Ovary (tissue), 9 donors: ENCODE data around the gene AP3M1. TPM values are rescaled to one million over a fixed set of nuclear protein-coding genes. Genes with fewer than 3 reads are reported as not detected.
"Not testable (repeated sequence)": the region's sequence is repeated elsewhere in the genome, so short reads cannot be mapped to it uniquely, and the experiment has no call there.

Experiments used
- DNase-seq, 5 donors: peaks; one replicate each; pipeline ENCODE4 v3.0.0-alpha.2; 2019 to 2020
- H3K27ac ChIP-seq, 2 donors: fragments of 200-600 bp; one replicate each; pipeline versions ENCODE4 v1.5.1 to v1.8.0; 2019 to 2022
- H3K27me3 ChIP-seq: fragments of 200-600 bp; one replicate; pipeline ENCODE4 v1.8.0; 2022
- H3K36me3 ChIP-seq: fragments of 200-600 bp; sonication (generic); one replicate; pipeline ENCODE4 v1.5.1; 2019
- H3K4me1 ChIP-seq: one replicate; pipeline ENCODE4 v1.8.1; 2013; ENCODE audit warnings: mild to moderate bottlenecking, moderate library complexity; ENCODE audit not compliant: insufficient read depth
- H3K4me3 ChIP-seq: fragments of 200-600 bp; sonication (generic); one replicate; pipeline ENCODE4 v1.5.1; 2017
- H3K9me3 ChIP-seq, 2 donors: fragments of 200-600 bp in 1 of 2; sonication (generic) in 1 of 2; one replicate each; pipeline versions ENCODE4 v1.5.1 to v1.8.1; 2013 to 2019; ENCODE audit warnings: mild to moderate bottlenecking in 1 of 2, moderate library complexity in 1 of 2
- CTCF ChIP-seq, 3 donors: fragments of 450-650 bp in 2 of 3; fragments of 200-600 bp in 1 of 3; IDR thresholded peaks; one replicate each; pipeline versions ENCODE4 v1.5.1 to v1.8.0; 2016 to 2022; ENCODE audit warnings: antibody characterized with exemption in 3 of 3, mild to moderate bottlenecking in 1 of 3
- EP300 ChIP-seq: sonication (generic); formaldehyde crosslinking; IDR thresholded peaks from one replicate; pipeline ENCODE4 v1.6.1; 2017; ENCODE audit warnings: antibody characterized with exemption
- POLR2A ChIP-seq: fragments of 450-650 bp; IDR thresholded peaks from one replicate; pipeline ENCODE4 v1.6.1; 2017; ENCODE audit warnings: antibody characterized with exemption, mild to moderate bottlenecking, moderate library complexity
- WGBS, 3 donors: extraction: QIAGEN DNeasy Blood & Tissue Kit in 1 of 3; methylation state at CpG; one replicate each; pipeline versions ENCODE4 v1.1.5 to v1.1.7; 2013 to 2017; 5-methylcytosine and 5-hydroxymethylcytosine counted together
- intact Hi-C, 4 donors: fragments of 100-400 bp; cut with DNase I; formaldehyde crosslinking; loops; one replicate each; pipeline versions ENCODE4 v1.11.0 to v1.15.1; 2022 to 2023
- polyA plus RNA-seq, 2 donors: library from polyadenylated mRNA; stranded (reverse); fragments of 200-250 nt in 1 of 2; fragments of 350-450 nt in 1 of 2; fragmentation: Illumina TruSeq in 1 of 2; extraction: RNeasy Lipid Tissue Mini Kit (QIAGEN cat#74804) in 1 of 2; gene quantifications; one replicate each; pipeline ENCODE4 v1.2.3, GENCODE V29; 2013 to 2014
- total RNA-seq, 7 donors: library from RNA; depleted of rRNA in 2 of 7; stranded (reverse); fragments of >200 nt in 2 of 7; fragmentation: NEBNext Ultra II Directional in 3 of 7; extraction: Animal tissue kit (Norgen Biotek cat#: 25700) in 3 of 7; gene quantifications; one replicate each; pipeline versions ENCODE4 v1.1.0 to v1.2.4, GENCODE V29; 2016 to 2023
- donor health status: DM: no; HTN: no; CAD: no; lungs with moderate emphysema.
- donor health status: DM: no; HTN: no; CAD: no.
- donor health status: Bipolar disorder and iron deficiency.
- donor health status: DM: yes; HTN: yes; CAD: no.
- donor health status: DM: no; HTN: no; CAD: no.
- donor health status: DM: yes; HTN: yes; CAD: no.

Gene AP3M1
- total and polyA plus RNA-seq, 9 donors: 12.0 to 37.9 (median 29.6) TPM

GRCh38 chr10:74145133-74145532 lies 5.5 kb downstream of the AP3M1 start:
- no peaks in the 10 kb centered on the region for H3K36me3 ChIP-seq
- H3K4me1 ChIP-seq: peaks cover 1% of the 10 kb centered on the region
- 3 to 5% (median 3%) methylated on average over 2 of the region's 2 CpGs for WGBS, 3 donors
- no peaks in the 10 kb centered on the region for H3K9me3 ChIP-seq
- intact Hi-C loops: no loop called here
- H3K27ac ChIP-seq: peak overlapping the region in 1 of 2 donors; percentile 42
- no peaks in the 10 kb centered on the region for H3K27me3 ChIP-seq
- TF ChIP-seq EP300: no peak
- TF ChIP-seq POLR2A: no peak
- TF ChIP-seq CTCF (IDR thresholded peaks at IDR 0.05): no peak
- H3K4me3 ChIP-seq: no peak overlapping the region
- no peak for DNase-seq

- 75 to 81% (median 79%) methylated on average over 2 of the region's 2 CpGs for WGBS, 3 donors
- no peaks in the 10 kb centered on the region for H3K9me3 ChIP-seq
- intact Hi-C loops: no loop called here
- no peak overlapping the region for H3K27ac ChIP-seq
- no peak for TF ChIP-seq POLR2A
- TF ChIP-seq EP300: no peak
- TF ChIP-seq CTCF (IDR thresholded peaks at IDR 0.05): no peak
- H3K4me3 ChIP-seq: no peak overlapping the region
- no peaks in the 10 kb centered on the region for H3K36me3 ChIP-seq
- no peaks in the 10 kb centered on the region for H3K4me1 ChIP-seq
- H3K27me3 ChIP-seq: no peaks in the 10 kb centered on the region
- DNase-seq: no peak
These were observed 10.1 kb downstream of the AP3M1 start for GRCh38 chr10:74140553-74140952.

GRCh38 chr10:74139981-74140380 lies 10.6 kb downstream of the AP3M1 start:
- intact Hi-C loops: no loop called here
- no peak overlapping the region for H3K27ac ChIP-seq
- H3K36me3 ChIP-seq: no peaks in the 10 kb centered on the region

GRCh38 chr10:74138596-74138995 lies 12.0 kb downstream of the AP3M1 start:
- WGBS, 3 donors: 92 to 97% (median 96%) methylated on average over 5 of the region's 5 CpGs
- H3K27me3 ChIP-seq, H3K9me3 ChIP-seq, DNase-seq, H3K4me1 ChIP-seq, H3K36me3 ChIP-seq, H3K4me3 ChIP-seq, H3K27ac ChIP-seq, intact Hi-C loops: not testable (repeated sequence)

More at GRCh38 chr10:74139981-74140380, 10.6 kb downstream of the AP3M1 start:
- no peak for DNase-seq
- 94 to 96% (median 95%) methylated on average over 18 of the region's 18 CpGs for WGBS, 3 donors
- H3K4me3 ChIP-seq: no peak overlapping the region
- H3K27me3 ChIP-seq: no peaks in the 10 kb centered on the region
- TF ChIP-seq POLR2A: no peak
- TF ChIP-seq EP300: no peak
- no peak for TF ChIP-seq CTCF (IDR thresholded peaks at IDR 0.05)
- no peaks in the 10 kb centered on the region for H3K9me3 ChIP-seq
- no peaks in the 10 kb centered on the region for H3K4me1 ChIP-seq

GRCh38 chr10:74137992-74138391 lies 12.6 kb downstream of the AP3M1 start:
- no peaks in the 10 kb centered on the region for H3K9me3 ChIP-seq
- no peaks in the 10 kb centered on the region for H3K27me3 ChIP-seq
- intact Hi-C loops: no loop called here
- no peak overlapping the region for H3K4me3 ChIP-seq
- H3K4me1 ChIP-seq: no peaks in the 10 kb centered on the region
- 92 to 95% (median 93%) methylated on average over 5 of the region's 5 CpGs for WGBS, 3 donors
- H3K36me3 ChIP-seq: no peaks in the 10 kb centered on the region
- no peak overlapping the region for H3K27ac ChIP-seq
- no peak for DNase-seq
- TF ChIP-seq EP300 (no peak), CTCF (IDR thresholded peaks at IDR 0.05) (no peak), POLR2A (no peak)
